Smooth muscle cell (in vitro differentiated cells): ENCODE measurements around the gene POLR2E. TPM values are rescaled to one million over a fixed set of nuclear protein-coding genes. Genes with fewer than 3 reads are reported as not detected.

Experiments
- DNase-seq: peaks from one replicate; lab custom pipeline; 2025; ENCODE audit not compliant: unreplicated experiment; lab: John Stamatoyannopoulos, UW
- H2AFZ ChIP-seq: fragments of 200-600 bp; sonication (generic); 2 replicates; pipeline ENCODE4 v1.6.0; 2016; ENCODE audit warnings: antibody characterized with exemption, low read depth, mild to moderate bottlenecking
- H3F3A ChIP-seq: fragments of 200-600 bp; sonication (generic); 2 replicates; pipeline ENCODE4 v1.6.0; 2017; ENCODE audit warnings: antibody characterized with exemption, low read depth
- H3K27ac ChIP-seq: fragments of 200-600 bp; sonication (generic); 2 replicates; pipeline ENCODE4 v1.5.1; 2016; ENCODE audit warnings: low read depth, mild to moderate bottlenecking
- H3K27me3 ChIP-seq: fragments of 200-600 bp; sonication (generic); 2 replicates; pipeline ENCODE4 v1.6.1; 2016; ENCODE audit warnings: low read depth, mild to moderate bottlenecking
- H3K36me3 ChIP-seq: fragments of 200-600 bp; sonication (generic); 2 replicates; pipeline ENCODE4 v1.5.1; 2016; ENCODE audit warnings: low read depth
- H3K4me1 ChIP-seq: fragments of 200-600 bp; sonication (generic); 2 replicates; pipeline ENCODE4 v1.5.1; 2016; ENCODE audit warnings: low read depth
- H3K4me2 ChIP-seq: fragments of 200-600 bp; sonication (generic); 2 replicates; pipeline ENCODE4 v1.6.0; 2016; ENCODE audit warnings: mild to moderate bottlenecking
- H3K4me3 ChIP-seq: fragments of 200-600 bp; sonication (generic); 2 replicates; pipeline ENCODE4 v1.5.1; 2016; ENCODE audit warnings: mild to moderate bottlenecking
- H3K79me2 ChIP-seq: fragments of 200-600 bp; sonication (generic); 2 replicates; pipeline ENCODE4 v1.6.0; 2016; ENCODE audit warnings: low read depth, mild to moderate bottlenecking
- H3K9ac ChIP-seq: fragments of 200-600 bp; sonication (generic); 2 replicates; pipeline ENCODE4 v1.6.0; 2016; ENCODE audit warnings: low read depth
- H3K9me3 ChIP-seq: fragments of 200-600 bp; sonication (generic); replicated peaks from 2 replicates; pipeline ENCODE4 v1.5.1; 2016; ENCODE audit warnings: low read depth
- H4K20me1 ChIP-seq: fragments of 200-600 bp; sonication (generic); 2 replicates; pipeline ENCODE4 v1.6.0; 2016; ENCODE audit warnings: low read depth
- WGBS: methylation state at CpG from one replicate; pipeline ENCODE4 v1.1.7; 2016; ENCODE audit warnings: low lambda C conversion rate; 5-methylcytosine and 5-hydroxymethylcytosine counted together
- polyA plus RNA-seq: library from polyadenylated mRNA; unstranded; fragments of >200 nt; fragmentation: Nextera tagmentation; extraction: Ambion mirVana; gene quantifications from 2 replicates; pipeline ENCODE4 v1.2.1, GENCODE V29; 2016
- total RNA-seq: library from RNA; depleted of rRNA; stranded (reverse); fragments of >200 nt; gene quantifications from 2 replicates; pipeline ENCODE4 v1.2.3, GENCODE V29; 2014
- TF ChIP-seq, protein P1 (sequence below): fragments of 200-600 bp; sonication (generic); IDR thresholded peaks from 2 replicates; pipeline ENCODE4 v1.5.1; 2017; ENCODE audit warnings: borderline replicate concordance, mild to moderate bottlenecking, antibody characterized with exemption; ENCODE audit not compliant: insufficient read depth, poor library complexity, severe bottlenecking

Gene POLR2E
- total and polyA plus RNA-seq, 2 experiments from 2014 or later = 114 to 235 TPM

DNA sequence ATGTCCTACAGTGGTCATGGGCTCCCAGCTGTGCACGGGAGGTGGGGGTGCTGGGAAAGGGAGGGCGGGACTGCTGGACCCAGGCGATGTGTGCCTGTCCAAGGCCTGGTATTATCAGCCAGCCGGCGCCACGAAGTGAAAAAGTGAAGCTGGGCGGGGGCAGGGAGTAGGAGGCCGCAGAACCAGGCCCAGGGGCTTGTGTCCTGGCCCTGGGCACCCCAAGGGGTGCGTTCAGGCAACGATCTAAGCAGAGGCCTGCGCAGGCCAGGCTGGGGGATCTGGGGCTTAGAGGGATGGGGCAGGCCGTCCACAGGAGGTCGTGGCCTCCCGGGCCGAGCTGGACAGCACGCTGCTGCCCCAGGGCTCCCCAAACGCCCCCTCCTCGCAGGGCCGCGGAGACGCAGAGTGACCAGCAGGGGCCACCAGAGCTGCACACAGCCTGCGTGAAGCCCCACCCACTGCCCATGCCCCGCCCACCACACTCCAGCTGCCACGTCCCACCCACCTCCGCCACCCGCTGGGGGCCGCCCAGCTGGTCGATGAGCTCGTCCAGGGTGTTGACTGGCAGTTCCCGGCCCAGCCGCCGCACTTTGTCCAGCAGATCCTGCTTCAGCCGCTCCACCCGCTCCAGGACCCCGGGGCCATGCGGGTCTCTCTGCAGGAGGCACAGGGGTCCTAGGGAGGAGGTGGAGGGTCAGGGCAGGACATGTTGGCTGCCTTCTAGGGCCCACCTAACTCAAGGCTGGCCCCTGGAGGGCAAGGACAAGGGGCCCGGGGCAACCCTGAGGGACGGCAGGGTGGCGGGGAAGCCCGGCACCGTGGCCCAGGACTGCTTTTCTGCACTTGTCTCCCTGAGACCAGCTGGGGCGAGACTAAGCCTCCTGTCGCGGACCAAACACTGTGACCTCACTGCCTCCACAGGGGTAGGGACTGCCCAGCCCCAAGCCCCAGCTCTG is 18.1 kb upstream of the POLR2E start:
- 52% methylated on average over 39 of the region's 44 CpGs for WGBS
- TF ChIP-seq, protein P1, sequence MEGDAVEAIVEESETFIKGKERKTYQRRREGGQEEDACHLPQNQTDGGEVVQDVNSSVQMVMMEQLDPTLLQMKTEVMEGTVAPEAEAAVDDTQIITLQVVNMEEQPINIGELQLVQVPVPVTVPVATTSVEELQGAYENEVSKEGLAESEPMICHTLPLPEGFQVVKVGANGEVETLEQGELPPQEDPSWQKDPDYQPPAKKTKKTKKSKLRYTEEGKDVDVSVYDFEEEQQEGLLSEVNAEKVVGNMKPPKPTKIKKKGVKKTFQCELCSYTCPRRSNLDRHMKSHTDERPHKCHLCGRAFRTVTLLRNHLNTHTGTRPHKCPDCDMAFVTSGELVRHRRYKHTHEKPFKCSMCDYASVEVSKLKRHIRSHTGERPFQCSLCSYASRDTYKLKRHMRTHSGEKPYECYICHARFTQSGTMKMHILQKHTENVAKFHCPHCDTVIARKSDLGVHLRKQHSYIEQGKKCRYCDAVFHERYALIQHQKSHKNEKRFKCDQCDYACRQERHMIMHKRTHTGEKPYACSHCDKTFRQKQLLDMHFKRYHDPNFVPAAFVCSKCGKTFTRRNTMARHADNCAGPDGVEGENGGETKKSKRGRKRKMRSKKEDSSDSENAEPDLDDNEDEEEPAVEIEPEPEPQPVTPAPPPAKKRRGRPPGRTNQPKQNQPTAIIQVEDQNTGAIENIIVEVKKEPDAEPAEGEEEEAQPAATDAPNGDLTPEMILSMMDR = peak; percentile 80
- Histone ChIP-seq H3K9me3 (no peaks in the 10 kb centered on the region), H4K20me1 (no peaks in the 10 kb centered on the region), H3K9ac (no peak overlapping the region), H3K27ac (peak overlapping the region; percentile 56), H3K4me2 (peak overlapping the region; percentile 44), H3K27me3 (no peaks in the 10 kb centered on the region), H3K4me1 (no peaks in the 10 kb centered on the region), H2AFZ (no peak overlapping the region), H3K4me3 (no peak overlapping the region), H3K36me3 (no peaks in the 10 kb centered on the region), H3F3A (peaks cover 19% of the 10 kb centered on the region), H3K79me2 (no peaks in the 10 kb centered on the region)
- peak; percentile 91 for DNase-seq

DNA sequence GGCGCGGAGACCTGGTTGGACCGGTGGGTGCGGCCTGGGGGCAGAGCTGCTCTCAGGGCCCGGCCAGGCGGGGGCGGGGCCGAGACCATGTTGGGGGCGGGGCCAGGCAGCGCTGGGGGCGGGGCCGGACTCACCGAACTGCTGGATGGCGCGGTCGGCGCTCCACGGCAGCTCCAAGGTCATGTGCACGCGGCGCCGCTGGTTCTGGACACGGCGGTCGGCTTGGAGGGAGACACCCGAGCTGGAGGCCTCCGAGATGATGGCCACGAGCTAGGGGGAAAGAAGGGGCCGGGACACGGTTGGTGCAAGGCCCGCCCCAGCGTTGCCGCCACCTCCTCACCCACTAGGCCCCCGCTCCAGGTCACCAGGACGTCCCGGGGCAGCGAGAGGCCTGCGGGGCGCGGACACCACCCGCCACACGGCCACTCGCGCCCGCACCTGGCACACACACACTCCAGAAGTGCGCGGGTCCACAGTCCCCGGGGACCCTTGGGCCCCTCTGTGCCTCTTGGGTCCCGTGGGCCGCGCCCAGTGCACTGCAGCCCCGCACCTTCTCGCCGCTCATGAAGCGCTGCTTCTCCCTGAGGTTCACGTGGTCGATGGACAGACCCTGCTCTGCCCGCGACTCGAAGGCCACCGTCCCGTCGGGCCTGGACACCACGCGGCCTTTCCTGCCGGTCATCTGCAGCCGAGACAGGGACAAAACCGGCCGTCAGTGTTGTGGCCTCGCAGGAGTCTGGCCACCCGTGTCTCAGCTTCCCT is 17.3 kb upstream of the POLR2E start:
- Histone ChIP-seq H3K4me3 (no peak overlapping the region), H3K27me3 (no peaks in the 10 kb centered on the region), H3F3A (peaks cover 23% of the 10 kb centered on the region), H3K4me1 (no peaks in the 10 kb centered on the region), H3K9me3 (no peaks in the 10 kb centered on the region), H3K27ac (no peak overlapping the region), H3K9ac (no peak overlapping the region), H2AFZ (no peak overlapping the region), H3K4me2 (no peak overlapping the region), H3K79me2 (no peaks in the 10 kb centered on the region), H4K20me1 (peaks cover 5% of the 10 kb centered on the region), H3K36me3 (no peaks in the 10 kb centered on the region)
- WGBS = 86% methylated on average over 62 of the region's 71 CpGs
- TF ChIP-seq, protein P1 = no peak
- no peak for DNase-seq

DNA sequence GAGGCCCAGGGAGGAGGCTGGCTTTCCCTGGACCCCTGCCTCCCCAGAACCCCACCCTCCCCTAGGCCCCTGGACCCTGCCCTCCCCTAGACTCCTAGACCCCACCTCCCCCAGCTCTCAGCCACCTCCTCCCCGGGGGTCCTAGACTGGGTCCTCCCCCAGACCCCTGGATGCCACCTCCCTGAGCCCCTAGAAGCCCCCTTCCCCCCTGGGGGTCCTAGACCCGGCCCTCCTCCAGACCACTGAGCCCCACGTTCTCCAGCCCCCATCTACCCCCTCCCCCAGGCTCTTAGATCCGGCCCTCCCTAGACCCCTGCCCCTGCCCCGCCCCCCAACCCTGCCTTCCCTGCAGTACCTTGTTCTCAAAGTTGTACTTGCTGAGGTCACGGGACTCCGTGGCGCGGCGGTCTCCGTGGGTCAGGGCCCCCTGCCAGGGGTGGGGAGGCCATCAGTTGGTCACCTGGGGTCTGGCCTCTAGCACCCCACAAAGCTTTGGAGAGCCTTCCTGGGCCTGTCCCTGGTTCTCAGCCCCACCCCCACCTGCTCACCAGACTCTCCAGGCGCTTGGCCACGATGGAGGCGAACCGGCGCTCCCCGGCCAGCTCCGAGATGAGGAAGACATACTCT is 16.6 kb upstream of the POLR2E start:
- Histone ChIP-seq H3K36me3 (no peaks in the 10 kb centered on the region), H3K4me1 (no peaks in the 10 kb centered on the region), H4K20me1 (peaks cover 12% of the 10 kb centered on the region), H3K27ac (no peak overlapping the region), H3F3A (peaks cover 27% of the 10 kb centered on the region), H3K9me3 (no peaks in the 10 kb centered on the region), H3K4me3 (no peak overlapping the region), H3K79me2 (no peaks in the 10 kb centered on the region), H3K4me2 (no peak overlapping the region), H2AFZ (no peak overlapping the region), H3K27me3 (no peaks in the 10 kb centered on the region), H3K9ac (no peak overlapping the region)
- TF ChIP-seq, protein P1 = no peak
- DNase-seq = no peak
- WGBS = 90% methylated on average over 11 of the region's 18 CpGs
